Astrocyte (in vitro differentiated cells and primary cell): ENCODE results near the gene MAPK8IP3. TPM values are rescaled to one million over a fixed set of nuclear protein-coding genes. Genes with fewer than 3 reads are reported as not detected.
A peak's percentile ranks its signal among the peaks of the same experiment; 100 is the strongest.

Experiments
- DNase-seq: peaks from one replicate; pipeline ENCODE4 v3.0.0-alpha.2; 2010; ENCODE audit warnings: low read depth
- FAIRE-seq: peaks from 2 replicates; lab custom pipeline; 2011; peaks lifted over from hg19 to GRCh38; lab: Jason Lieb, UNC
- H2AFZ ChIP-seq: 2 replicates; pipeline ENCODE4 v1.6.0; 2012; ENCODE audit warnings: low read depth, low read length, inconsistent platforms
- H3K27ac ChIP-seq: 2 replicates; pipeline ENCODE4 v1.5.1; 2011; ENCODE audit warnings: low read depth, low read length, inconsistent platforms
- H3K27me3 ChIP-seq: 2 replicates; pipeline ENCODE4 v1.6.0; 2011; ENCODE audit warnings: low read length, inconsistent platforms; ENCODE audit not compliant: insufficient read depth
- H3K36me3 ChIP-seq: 2 replicates; pipeline ENCODE4 v1.5.1; 2011; ENCODE audit warnings: low read length, inconsistent platforms; ENCODE audit not compliant: insufficient read depth
- H3K4me1 ChIP-seq: 2 replicates; pipeline ENCODE4 v1.5.1; 2011; ENCODE audit warnings: low read length, inconsistent platforms; ENCODE audit not compliant: insufficient read depth
- H3K4me2 ChIP-seq: 2 replicates; pipeline ENCODE4 v1.6.0; 2012; ENCODE audit warnings: low read length, inconsistent platforms
- H3K4me3 ChIP-seq: 2 replicates; pipeline ENCODE4 v1.5.1; 2011; ENCODE audit warnings: low read depth, mild to moderate bottlenecking, low read length, inconsistent platforms; ENCODE audit not compliant: insufficient read depth
- H3K79me2 ChIP-seq: 2 replicates; pipeline ENCODE4 v1.6.0; 2012; ENCODE audit warnings: mild to moderate bottlenecking, low read length, inconsistent platforms; ENCODE audit not compliant: insufficient read depth
- H3K9ac ChIP-seq: 2 replicates; pipeline ENCODE4 v1.6.0; 2012; ENCODE audit warnings: mild to moderate bottlenecking, low read length, inconsistent platforms
- H3K9me3 ChIP-seq: 2 replicates; pipeline ENCODE4 v1.5.1; 2012; ENCODE audit warnings: low read depth, mild to moderate bottlenecking, low read length, inconsistent platforms; ENCODE audit not compliant: insufficient read depth
- H4K20me1 ChIP-seq: 2 replicates; pipeline ENCODE4 v1.6.0; 2012; ENCODE audit warnings: low read length, inconsistent platforms; ENCODE audit not compliant: insufficient read depth
- H3K27ac Mint-ChIP-seq: one replicate; pipeline ENCODE4 v1.8.0; 2021; ENCODE audit warnings: mild to moderate bottlenecking, mixed read lengths; ENCODE audit not compliant: unreplicated experiment
- H3K27me3 Mint-ChIP-seq: one replicate; pipeline ENCODE4 v1.8.0; 2021; ENCODE audit warnings: low read depth, mixed read lengths; ENCODE audit not compliant: unreplicated experiment
- H3K36me3 Mint-ChIP-seq: one replicate; pipeline ENCODE4 v1.8.0; 2021; ENCODE audit warnings: low read depth, mixed read lengths; ENCODE audit not compliant: unreplicated experiment
- H3K4me1 Mint-ChIP-seq: one replicate; pipeline ENCODE4 v1.8.0; 2021; ENCODE audit warnings: low read depth, mixed read lengths; ENCODE audit not compliant: unreplicated experiment
- H3K4me3 Mint-ChIP-seq: one replicate; pipeline ENCODE4 v1.8.0; 2021; ENCODE audit warnings: mild to moderate bottlenecking, moderate library complexity, mixed read lengths; ENCODE audit not compliant: unreplicated experiment
- H3K9me3 Mint-ChIP-seq: one replicate; pipeline ENCODE4 v1.8.0; 2021; ENCODE audit warnings: mild to moderate bottlenecking, mixed read lengths; ENCODE audit not compliant: unreplicated experiment
- CTCF ChIP-seq: IDR thresholded peaks from 2 replicates; pipeline ENCODE4 v1.5.1; 2011; ENCODE audit warnings: low read depth, mild to moderate bottlenecking, inconsistent platforms, low read length, moderate library complexity; ENCODE audit not compliant: insufficient read depth
- EZH2 ChIP-seq: IDR thresholded peaks from 2 replicates; pipeline ENCODE4 v1.6.1; 2012; ENCODE audit warnings: mild to moderate bottlenecking, low read length, inconsistent platforms; ENCODE audit not compliant: insufficient read depth
- total RNA-seq: library from RNA; stranded (reverse); gene quantifications from 2 replicates; pipeline ENCODE4 v1.2.1, GENCODE V29; 2021

The MAPK8IP3 gene
- total RNA-seq, 1 donor from 2014 or later: 92.4 TPM

GRCh38 chr16:1754204-1754603 lies 48.2 kb downstream of the MAPK8IP3 start:
- Mint-ChIP-seq H3K4me3 (no peak overlapping the region), H3K9me3 (no peaks in the 10 kb centered on the region), H3K4me1 (peaks cover 10% of the 10 kb centered on the region), H3K27me3 (no peaks in the 10 kb centered on the region), H3K36me3 (peaks cover 19% of the 10 kb centered on the region), H3K27ac (no peak overlapping the region)
- Histone ChIP-seq H2AFZ (no peak overlapping the region), H3K27me3 (no peaks in the 10 kb centered on the region), H3K4me1 (peaks cover 4% of the 10 kb centered on the region), H3K4me3 (no peak overlapping the region), H4K20me1 (peaks cover 39% of the 10 kb centered on the region), H3K27ac (no peak overlapping the region), H3K79me2 (peaks cover 4% of the 10 kb centered on the region), H3K9me3 (no peaks in the 10 kb centered on the region), H3K9ac (no peak overlapping the region), H3K4me2 (no peak overlapping the region), H3K36me3 (peaks cover 13% of the 10 kb centered on the region)
- TF ChIP-seq EZH2: no peak
- no peak for TF ChIP-seq CTCF
- no peak for FAIRE-seq
- peak; percentile 25 for DNase-seq

- peaks cover 13% of the 10 kb centered on the region for H3K36me3 Mint-ChIP-seq
- H3K27ac Mint-ChIP-seq: no peak overlapping the region
- Histone ChIP-seq H4K20me1 (peaks cover 21% of the 10 kb centered on the region), H3K27me3 (no peaks in the 10 kb centered on the region), H3K4me1 (no peaks in the 10 kb centered on the region), H3K79me2 (no peaks in the 10 kb centered on the region), H3K9me3 (no peaks in the 10 kb centered on the region), H3K4me2 (no peak overlapping the region), H3K9ac (no peak overlapping the region), H3K36me3 (peaks cover 6% of the 10 kb centered on the region), H3K27ac (no peak overlapping the region), H3K4me3 (no peak overlapping the region), H2AFZ (no peak overlapping the region)
- no peaks in the 10 kb centered on the region for H3K9me3 Mint-ChIP-seq
- peaks cover 10% of the 10 kb centered on the region for H3K4me1 Mint-ChIP-seq
- H3K4me3 Mint-ChIP-seq: no peak overlapping the region
- no peak for TF ChIP-seq EZH2
- no peak for TF ChIP-seq CTCF
- DNase-seq: no peak
- H3K27me3 Mint-ChIP-seq: no peaks in the 10 kb centered on the region
- FAIRE-seq: no peak
These were observed 51.9 kb downstream of the MAPK8IP3 start for GRCh38 chr16:1757714-1758461.

GRCh38 chr16:1758923-1759322 lies 52.9 kb downstream of the MAPK8IP3 start:
- Histone ChIP-seq H3K4me3 (no peak overlapping the region), H3K36me3 (peaks cover 5% of the 10 kb centered on the region), H4K20me1 (peaks cover 22% of the 10 kb centered on the region), H2AFZ (no peak overlapping the region), H3K27ac (no peak overlapping the region), H3K4me1 (no peaks in the 10 kb centered on the region), H3K9ac (no peak overlapping the region), H3K27me3 (no peaks in the 10 kb centered on the region), H3K4me2 (no peak overlapping the region), H3K79me2 (no peaks in the 10 kb centered on the region), H3K9me3 (no peaks in the 10 kb centered on the region)
- TF ChIP-seq EZH2 (no peak), CTCF (no peak)
- H3K9me3 Mint-ChIP-seq: no peaks in the 10 kb centered on the region
- DNase-seq (no peak), FAIRE-seq (no peak)
- peaks cover 10% of the 10 kb centered on the region for H3K4me1 Mint-ChIP-seq
- H3K36me3 Mint-ChIP-seq: peaks cover 12% of the 10 kb centered on the region
- H3K4me3 Mint-ChIP-seq: no peak overlapping the region
- H3K27ac Mint-ChIP-seq: no peak overlapping the region
- no peaks in the 10 kb centered on the region for H3K27me3 Mint-ChIP-seq
